GM20431 (cell line): Measurements from ENCODE around the gene PALM3.
"Not testable (repeated sequence)": the region's sequence is repeated elsewhere in the genome, so short reads cannot be mapped to it uniquely, and the experiment has no call there.

ENCODE experiments used
- in situ Hi-C: fragments of 300-500 bp; cut with MseI, MboI; formaldehyde crosslinking; loops from one replicate; pipeline ENCODE4 v1.15.0; 2020; ENCODE audit warnings: low sequenced_read_pairs; ENCODE audit not compliant: unreplicated experiment

Gene PALM3

GRCh38 chr19:14035706-14036105 is 26.2 kb downstream of the PALM3 start:
- in situ Hi-C loops, result no loop called here

GRCh38 chr19:14035159-14035558 is 26.7 kb downstream of the PALM3 start:
- in situ Hi-C loops, result not testable (repeated sequence)

- in situ Hi-C loops, result no loop called here
Measured at GRCh38 chr19:14033946-14034345, 27.9 kb downstream of the PALM3 start.

GRCh38 chr19:14031719-14032480 is 30.0 kb downstream of the PALM3 start, which contains the start of gene IL27RA:
Gene IL27RA, plus strand, starts transcription at chr19:14031762. Its CDS starts 111 bp downstream, at chr19:14031873.
- in situ Hi-C loops, result no loop called here

- in situ Hi-C loops, result no loop called here
Measured at GRCh38 chr19:14030997-14031718, 30.7 kb downstream of the PALM3 start.

- in situ Hi-C loops, result no loop called here
Measured at GRCh38 chr19:14028901-14029300, 33.0 kb downstream of the PALM3 start.

- in situ Hi-C loops, result no loop called here
Measured at GRCh38 chr19:14027856-14028450, 33.9 kb downstream of the PALM3 start, which contains the start of gene RLN3. Gene RLN3, plus strand, starts transcription at chr19:14028148. Its CDS starts 57 bp downstream, at chr19:14028205.

- in situ Hi-C loops, result not testable (repeated sequence)
Measured at GRCh38 chr19:14026652-14027192, 35.2 kb downstream of the PALM3 start.

- in situ Hi-C loops, result no loop called here
Measured at GRCh38 chr19:14023404-14024235, 38.3 kb downstream of the PALM3 start.

GRCh38 chr19:14022469-14022868 is 39.4 kb downstream of the PALM3 start:
- in situ Hi-C loops, result no loop called here

GRCh38 chr19:14021474-14021873 is 40.4 kb downstream of the PALM3 start:
- in situ Hi-C loops, result no loop called here

GRCh38 chr19:14019739-14020138 is 42.1 kb downstream of the PALM3 start:
- in situ Hi-C loops, result not testable (repeated sequence)

- in situ Hi-C loops, result no loop called here
Measured at GRCh38 chr19:14019100-14019499, 42.8 kb downstream of the PALM3 start.

GRCh38 chr19:14015524-14016035 is 46.3 kb downstream of the PALM3 start:
- in situ Hi-C loops, result no loop called here

- in situ Hi-C loops, result no loop called here
Measured at GRCh38 chr19:14012378-14012915, 49.4 kb downstream of the PALM3 start.

- in situ Hi-C loops, result no loop called here
Measured at GRCh38 chr19:14006766-14007562, 54.9 kb downstream of the PALM3 start.

- in situ Hi-C loops, result no loop called here
Measured at GRCh38 chr19:14006085-14006765, 55.7 kb downstream of the PALM3 start, which contains the start of gene RFX1. Gene RFX1, minus strand, starts transcription at chr19:14006320. Its CDS starts 12,477 bp downstream, at chr19:13993843.
